Measurements from ENCODE around the gene LRRC46. TPM values are rescaled to one million over a fixed set of nuclear protein-coding genes. Genes with fewer than 3 reads are reported as not detected.
A peak's percentile ranks its signal among the peaks of the same experiment; 100 is the strongest.

The LRRC46 gene
- total RNA-seq, 3 donors from 2014 or later (not counting 1 experiment from before 2014, with no cell fraction given), result 1.7 to 3.1 (median 2.7) TPM

GRCh38 chr17:47848198-47848513, 16.7 kb downstream of the LRRC46 start:
- Mint-ChIP-seq H3K36me3 (no peaks in the 10 kb centered on the region), H3K4me1 (peaks cover 14 to 26% of the 10 kb centered on the region in 2 donors), H3K27me3 (ENCODE audit: low read depth in 2 of 2) (peaks cover 38 to 70% of the 10 kb centered on the region in 2 donors), H3K4me3 (no peak overlapping the region), H3K27ac (no peak overlapping the region), H3K9me3 (no peaks in the 10 kb centered on the region)
- Histone ChIP-seq H3K4me1 (ENCODE audit: control insufficient read depth, insufficient read depth, low read length) (peaks cover 21% of the 10 kb centered on the region), H3K27ac (ENCODE audit: low read length) (no peak overlapping the region), H3K27me3 (ENCODE audit: control insufficient read depth, insufficient read depth, low read length) (peaks cover 56% of the 10 kb centered on the region), H3K4me3 (ENCODE audit: low read length) (no peak overlapping the region), H3K9me3 (ENCODE audit: control insufficient read depth, insufficient read depth, low read length) (no peaks in the 10 kb centered on the region), H3K36me3 (ENCODE audit: control insufficient read depth, insufficient read depth, low read length) (no peaks in the 10 kb centered on the region)
- no peak for TF ChIP-seq CTCF (IDR thresholded peaks at IDR 0.05)
- DNase-seq, result no peak
- WGBS (ENCODE audit: insufficient coverage), result 75% methylated on average over 22 of the region's 23 CpGs
- no peak for ATAC-seq
- intact Hi-C loops (cut with micrococcal nuclease), result no loop called here

- Histone ChIP-seq H3K4me3 (ENCODE audit: low read length) (no peak overlapping the region), H3K4me1 (ENCODE audit: control insufficient read depth, insufficient read depth, low read length) (peaks cover 21% of the 10 kb centered on the region), H3K27me3 (ENCODE audit: control insufficient read depth, insufficient read depth, low read length) (peaks cover 60% of the 10 kb centered on the region), H3K9me3 (ENCODE audit: control insufficient read depth, insufficient read depth, low read length) (no peaks in the 10 kb centered on the region), H3K27ac (ENCODE audit: low read length) (no peak overlapping the region), H3K36me3 (ENCODE audit: control insufficient read depth, insufficient read depth, low read length) (no peaks in the 10 kb centered on the region)
- H3K4me3 Mint-ChIP-seq, result peak overlapping the region; percentile 35
- no peak for ATAC-seq
- intact Hi-C loops (cut with micrococcal nuclease), result no loop called here
- peaks cover 54 to 81% of the 10 kb centered on the region in 2 donors for H3K27me3 Mint-ChIP-seq (ENCODE audit: low read depth in 2 of 2)
- TF ChIP-seq CTCF (IDR thresholded peaks at IDR 0.05), result no peak
- 78% methylated on average over 9 of the region's 9 CpGs for whole genome bisulfite sequencing (ENCODE audit: insufficient coverage)
- no peaks in the 10 kb centered on the region for H3K36me3 Mint-ChIP-seq
- peaks cover 14 to 25% of the 10 kb centered on the region in 2 donors for H3K4me1 Mint-ChIP-seq
- DNase-seq, result no peak
- H3K27ac Mint-ChIP-seq, result peak overlapping the region in 1 of 2 donors; percentile 66
- H3K9me3 Mint-ChIP-seq, result no peaks in the 10 kb centered on the region
These were observed 18.9 kb downstream of the LRRC46 start for GRCh38 chr17:47850373-47850691.

- Histone ChIP-seq H3K27me3 (ENCODE audit: control insufficient read depth, insufficient read depth, low read length) (peaks cover 60% of the 10 kb centered on the region), H3K4me1 (ENCODE audit: control insufficient read depth, insufficient read depth, low read length) (peaks cover 21% of the 10 kb centered on the region), H3K36me3 (ENCODE audit: control insufficient read depth, insufficient read depth, low read length) (no peaks in the 10 kb centered on the region), H3K4me3 (ENCODE audit: low read length) (no peak within 1 kb of the TSS), H3K9me3 (ENCODE audit: control insufficient read depth, insufficient read depth, low read length) (no peaks in the 10 kb centered on the region), H3K27ac (ENCODE audit: low read length) (no peak within 1 kb of the TSS)
- no peak for TF ChIP-seq CTCF (IDR thresholded peaks at IDR 0.05)
- Mint-ChIP-seq H3K27me3 (ENCODE audit: low read depth in 2 of 2) (peaks cover 57 to 81% of the 10 kb centered on the region in 2 donors), H3K4me1 (peaks cover 14 to 25% of the 10 kb centered on the region in 2 donors), H3K36me3 (no peaks in the 10 kb centered on the region), H3K4me3 (peak within 1 kb of the TSS; percentile 45), H3K9me3 (no peaks in the 10 kb centered on the region), H3K27ac (peak within 1 kb of the TSS in 1 of 2 donors; percentile 66)
- intact Hi-C loops (cut with micrococcal nuclease), result no loop called here
- WGBS (ENCODE audit: insufficient coverage), result 9% methylated on average over 64 of the region's 71 CpGs
- DNase-seq (peak; percentile 49 to 71), ATAC-seq (peak; percentile 65 to 93 (median 88))
These were observed 19.5 kb downstream of the LRRC46 start, which contains the start of gene SP6 for GRCh38 chr17:47850692-47851573. TSS of gene SP6 (minus strand) at chr17:47851163. CDS start at chr17:47848429, 2,734 bp downstream.

Data from natural killer cell (primary cell).